GM19324 (cell line): ENCODE measurements around the gene MPPED1.

Experiments used
- ATAC-seq: cut with Tn5 transposase; IDR thresholded peaks from one replicate; pipeline ENCODE4 v1.9.1; 2021; ENCODE audit warnings: mild to moderate bottlenecking, moderate library complexity; ENCODE audit not compliant: unreplicated experiment, low FRiP score

The MPPED1 gene

DNA sequence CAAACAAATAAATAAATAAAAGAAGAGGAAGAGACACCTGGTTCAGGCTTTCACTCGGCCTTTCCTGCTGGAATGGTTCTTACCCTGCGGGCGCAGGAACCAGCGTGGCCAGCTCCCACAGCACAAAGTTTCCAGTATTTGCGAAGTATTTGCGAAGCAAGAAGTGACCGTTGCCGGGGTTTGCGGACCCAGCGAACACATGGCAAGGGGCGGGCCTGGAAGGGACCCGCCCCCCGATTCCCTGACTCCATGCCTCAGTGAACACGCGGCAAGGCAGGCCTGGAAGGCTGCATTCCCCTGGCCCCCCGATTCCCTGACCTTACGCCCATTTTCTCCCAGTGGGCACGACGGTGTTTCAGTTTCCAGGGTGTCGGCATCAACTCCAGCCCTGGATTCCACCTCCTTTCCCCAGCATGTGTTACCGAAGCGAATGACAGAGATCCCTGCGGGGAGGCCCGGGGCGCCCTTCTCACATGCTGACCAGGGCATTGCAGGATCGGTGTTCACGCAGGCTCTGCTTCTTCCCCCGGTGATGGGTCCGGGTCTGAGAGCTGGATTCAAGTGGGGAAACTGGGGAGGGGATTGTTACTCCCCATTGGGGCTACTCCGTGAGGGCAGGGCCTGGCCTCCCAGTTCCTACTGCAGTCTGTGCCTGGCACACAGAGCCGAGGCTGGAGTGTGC is 102.8 kb downstream of the MPPED1 start:
- ATAC-seq: no peak

DNA sequence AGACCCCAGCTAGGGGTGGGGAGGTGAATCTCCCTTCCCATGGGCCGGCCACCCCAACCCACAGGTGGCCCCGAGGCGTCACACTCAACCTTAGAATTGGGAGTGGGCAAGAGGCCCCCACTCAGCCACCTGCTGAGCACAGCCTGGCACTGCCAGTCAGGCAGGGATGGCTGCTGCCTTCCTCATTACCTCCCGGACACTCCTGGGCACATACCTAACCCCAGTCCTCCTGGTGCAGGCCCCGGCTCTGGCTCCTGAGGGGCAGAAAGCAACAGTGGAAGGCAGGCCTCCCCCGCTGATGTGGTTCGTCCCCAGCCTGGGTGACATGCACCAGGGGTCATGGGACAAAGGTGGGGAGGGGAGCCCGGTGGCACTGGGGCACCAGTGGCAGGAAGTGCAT is 103.6 kb downstream of the MPPED1 start:
- ATAC-seq: no peak

DNA sequence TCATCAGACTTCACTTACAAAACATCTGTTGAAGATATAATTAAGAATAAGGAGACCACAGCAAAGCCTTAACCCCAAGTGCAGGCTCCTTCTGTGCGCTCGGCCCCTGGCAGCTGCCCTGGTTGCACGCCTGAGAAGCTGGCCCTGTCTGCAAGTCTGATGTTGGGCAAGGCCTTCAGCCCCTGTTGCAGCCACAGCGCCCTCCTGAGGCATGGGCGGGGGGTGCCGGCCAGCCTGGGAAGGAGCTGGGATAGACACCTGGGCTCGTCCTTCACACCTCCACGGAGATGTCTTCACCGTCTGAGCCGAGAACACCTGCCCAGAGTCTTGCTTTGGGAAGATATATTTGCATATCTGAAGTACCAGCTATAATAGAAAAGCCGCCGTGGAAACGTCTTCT is 104.1 kb downstream of the MPPED1 start:
- no peak for ATAC-seq

DNA sequence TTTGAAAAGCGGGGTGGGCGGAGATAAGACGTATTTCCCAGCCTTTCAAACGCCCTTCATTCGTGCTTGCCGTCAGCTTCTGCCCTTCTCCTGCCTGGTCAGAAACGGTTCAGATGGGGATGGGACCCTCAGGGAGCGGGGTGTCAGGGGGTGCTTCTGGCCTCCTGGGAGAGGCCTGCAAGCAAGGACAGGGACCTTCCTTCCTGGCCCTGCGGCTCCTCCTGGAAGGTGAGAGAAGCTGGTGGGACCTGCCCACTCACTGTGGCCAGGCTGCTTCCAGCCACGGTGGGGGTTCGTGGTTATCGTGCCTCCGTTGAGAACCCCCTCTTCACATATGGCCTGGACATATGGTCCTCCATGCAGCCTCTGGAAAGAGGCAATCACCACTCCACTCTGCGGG is 104.6 kb downstream of the MPPED1 start:
- ATAC-seq: no peak

DNA sequence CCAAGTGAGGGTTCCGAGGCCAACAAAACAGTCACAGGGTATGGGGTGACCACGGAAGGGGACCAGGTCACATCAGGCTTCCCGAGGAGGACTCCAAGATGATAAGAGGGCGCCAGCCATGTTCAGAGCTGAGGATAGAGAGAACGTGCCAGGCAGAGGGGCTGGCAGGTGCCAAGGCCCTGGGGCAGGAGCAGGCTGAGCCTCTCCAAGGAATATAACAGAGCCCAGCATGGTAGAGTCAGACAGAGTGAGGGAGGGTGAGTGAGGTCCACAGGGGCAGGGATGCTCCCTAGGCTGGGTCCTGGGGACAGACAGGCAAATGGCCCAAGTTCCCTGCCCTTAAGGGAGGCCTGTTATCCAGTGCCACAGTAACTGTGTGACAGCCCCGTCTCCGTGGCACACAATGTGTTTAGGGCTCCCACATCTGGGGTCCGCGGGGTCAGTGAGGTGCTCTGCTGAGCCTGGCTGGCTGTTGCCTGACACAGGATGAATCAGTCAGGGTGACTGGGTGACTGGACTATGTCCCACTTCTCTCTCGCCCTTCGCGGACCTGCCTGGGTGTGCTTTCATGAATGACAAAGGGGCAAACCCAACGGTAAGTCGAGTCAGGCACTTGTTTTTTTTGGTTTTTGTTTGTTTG is 105.3 kb downstream of the MPPED1 start:
- no peak for ATAC-seq

DNA sequence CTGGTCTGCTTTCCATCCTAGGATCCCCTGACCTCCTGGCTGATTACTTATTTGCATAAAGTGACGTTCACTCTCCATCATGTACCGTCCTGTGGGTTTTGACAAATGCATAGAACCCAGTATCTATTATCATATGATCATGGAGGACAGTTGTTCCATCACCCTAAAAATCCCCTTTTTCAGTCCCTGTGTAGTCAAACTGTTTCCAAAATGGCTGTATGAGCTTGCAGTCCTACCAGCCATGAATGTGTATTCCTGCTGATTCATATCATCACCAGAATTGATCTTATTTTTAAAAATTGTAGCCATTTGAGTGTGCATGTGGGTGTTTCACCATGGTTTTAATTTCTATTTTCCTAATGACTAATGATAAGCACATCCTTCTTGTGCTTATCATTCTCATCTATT is 108.8 kb downstream of the MPPED1 start:
- ATAC-seq: no peak

DNA sequence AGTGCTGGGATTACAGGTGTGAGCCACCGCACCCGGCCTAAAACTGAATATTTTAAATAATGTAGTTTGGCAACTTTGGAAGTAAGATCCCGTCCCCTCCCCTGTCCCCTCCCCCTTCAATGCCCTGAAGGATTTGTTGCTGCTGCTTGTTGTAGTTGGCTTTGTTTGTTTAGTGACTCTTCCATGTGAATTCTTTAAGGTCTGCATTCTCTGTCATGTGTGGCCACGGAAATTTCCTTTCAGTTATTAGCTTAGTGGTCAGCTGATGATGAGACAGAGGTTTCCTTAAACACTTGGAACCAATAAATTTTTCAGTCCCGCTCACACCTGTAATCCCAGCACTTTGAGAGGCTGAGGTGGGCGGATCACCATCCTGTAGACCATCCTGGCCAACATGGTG is 109.9 kb downstream of the MPPED1 start:
- no peak for ATAC-seq

DNA sequence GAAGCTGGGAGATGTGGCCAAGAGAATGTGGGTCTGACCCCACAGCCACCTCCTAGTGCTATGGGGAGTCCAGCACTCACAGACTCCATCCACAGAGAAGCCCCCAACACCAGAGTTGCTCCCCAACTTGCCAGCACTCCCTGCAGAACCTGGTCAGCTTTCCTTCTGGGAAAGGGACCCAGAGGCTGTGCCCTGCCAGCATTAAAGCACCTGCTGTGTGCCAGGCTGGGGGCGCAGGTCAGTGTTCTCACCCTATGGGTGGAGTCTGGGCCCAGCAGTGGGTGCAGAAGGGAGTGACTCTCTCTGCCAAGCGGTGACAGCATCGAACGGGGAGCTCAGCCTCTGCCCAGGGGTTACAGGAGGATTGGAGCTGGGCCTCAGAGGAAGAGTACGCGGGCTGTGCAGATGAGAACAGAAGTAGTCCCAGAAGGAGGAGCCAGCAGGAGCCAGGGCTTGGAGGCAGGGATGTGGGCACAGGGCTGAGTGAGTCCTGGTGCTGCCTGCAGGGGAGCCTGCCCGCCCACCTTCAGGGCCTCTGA is 114.4 kb downstream of the MPPED1 start:
- ATAC-seq: no peak

DNA sequence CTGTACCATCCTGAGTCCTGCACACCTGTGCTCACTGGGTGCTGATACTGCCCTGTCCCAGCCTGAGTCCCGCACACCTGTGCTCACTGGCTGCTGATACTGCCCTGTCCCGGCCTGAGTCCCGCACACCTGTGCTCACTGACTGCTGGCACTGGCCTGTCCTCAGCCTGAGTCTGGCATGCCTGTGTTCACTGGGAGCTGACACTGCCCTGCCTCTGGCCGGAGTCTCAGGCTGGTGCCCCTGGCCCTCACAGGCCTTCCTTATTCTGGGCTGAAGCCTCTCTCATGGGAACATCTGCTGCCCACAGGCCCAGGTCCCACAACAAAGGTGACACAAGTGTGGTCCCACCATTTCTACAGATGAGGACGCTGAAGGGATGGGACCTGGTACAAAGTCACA is 115.1 kb downstream of the MPPED1 start:
- ATAC-seq: no peak

DNA sequence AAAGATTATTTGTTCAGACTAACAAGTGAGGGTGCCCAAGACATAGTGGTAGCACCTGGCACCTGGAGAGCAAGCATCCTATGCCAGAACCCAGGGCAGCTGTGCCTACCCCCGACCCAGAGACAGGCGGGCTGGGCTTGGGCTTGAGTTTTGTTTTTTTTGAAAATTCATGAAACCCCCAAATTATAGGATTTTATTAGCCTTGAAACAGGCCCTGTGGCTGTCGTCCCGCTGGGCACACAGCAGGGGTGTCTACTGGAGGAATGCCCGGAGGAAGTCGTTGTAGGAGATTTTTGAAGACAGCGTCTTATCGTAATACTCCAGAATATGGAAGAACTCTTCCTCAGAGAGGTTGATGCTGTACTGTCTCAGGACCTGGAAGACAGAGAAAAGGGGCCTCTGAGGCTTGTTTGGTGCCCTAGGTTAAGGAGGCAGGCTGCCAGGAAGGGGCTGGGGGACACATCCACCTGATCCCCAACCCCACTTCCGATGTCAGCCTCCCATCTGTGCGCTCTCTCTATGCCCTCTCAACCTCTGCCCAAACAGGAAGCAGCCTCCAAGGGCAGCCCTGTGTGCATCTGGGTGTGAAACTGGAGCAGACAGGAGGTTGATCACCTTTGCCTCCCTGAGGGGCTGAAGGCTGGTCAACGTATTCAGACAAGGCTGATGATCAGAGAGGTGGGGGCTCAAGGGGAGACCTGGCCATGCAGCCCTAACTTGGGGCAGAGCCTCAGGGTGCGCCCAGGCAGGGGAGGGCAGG is 117.0 kb downstream of the MPPED1 start:
- ATAC-seq: no peak

DNA sequence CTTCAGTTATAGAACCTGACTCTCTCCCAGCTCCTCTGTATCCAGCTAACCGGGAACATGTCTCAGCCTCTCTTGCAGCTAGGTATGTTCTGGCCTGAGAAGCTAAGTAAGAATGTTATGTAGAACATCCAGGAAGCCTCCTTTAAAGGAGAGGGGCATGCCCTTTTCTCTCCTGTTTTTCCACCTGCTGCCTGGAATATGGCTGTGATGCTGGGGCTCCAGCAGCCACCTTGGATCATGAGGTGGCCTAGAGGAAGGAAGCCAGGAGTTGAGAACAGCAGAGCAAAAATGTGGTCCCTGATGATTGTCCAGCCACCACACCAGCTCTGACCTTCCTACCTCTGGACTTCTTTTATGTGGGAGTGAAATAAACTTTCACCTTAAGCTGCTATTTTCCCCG is 117.6 kb downstream of the MPPED1 start:
- ATAC-seq: no peak

DNA sequence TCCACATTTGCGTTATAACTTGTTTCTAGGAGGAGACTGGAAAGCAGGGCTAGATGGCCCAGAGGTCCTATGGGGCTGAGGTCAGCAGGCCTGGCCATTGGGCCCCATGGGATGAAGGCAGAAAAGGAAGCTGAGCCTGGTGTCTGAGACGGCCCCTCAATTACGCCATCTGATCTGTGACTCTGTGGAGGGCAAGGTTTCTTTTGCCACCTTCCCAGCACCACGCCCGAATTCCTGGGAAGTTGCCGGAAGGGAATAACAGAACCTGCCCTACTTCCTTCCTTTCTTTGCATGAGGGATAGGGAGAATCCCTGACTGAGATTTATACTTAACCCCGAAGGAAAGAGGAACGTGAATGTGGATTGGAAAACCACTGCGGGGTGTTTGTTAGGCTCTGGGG is 118.1 kb downstream of the MPPED1 start:
- no peak for ATAC-seq

DNA sequence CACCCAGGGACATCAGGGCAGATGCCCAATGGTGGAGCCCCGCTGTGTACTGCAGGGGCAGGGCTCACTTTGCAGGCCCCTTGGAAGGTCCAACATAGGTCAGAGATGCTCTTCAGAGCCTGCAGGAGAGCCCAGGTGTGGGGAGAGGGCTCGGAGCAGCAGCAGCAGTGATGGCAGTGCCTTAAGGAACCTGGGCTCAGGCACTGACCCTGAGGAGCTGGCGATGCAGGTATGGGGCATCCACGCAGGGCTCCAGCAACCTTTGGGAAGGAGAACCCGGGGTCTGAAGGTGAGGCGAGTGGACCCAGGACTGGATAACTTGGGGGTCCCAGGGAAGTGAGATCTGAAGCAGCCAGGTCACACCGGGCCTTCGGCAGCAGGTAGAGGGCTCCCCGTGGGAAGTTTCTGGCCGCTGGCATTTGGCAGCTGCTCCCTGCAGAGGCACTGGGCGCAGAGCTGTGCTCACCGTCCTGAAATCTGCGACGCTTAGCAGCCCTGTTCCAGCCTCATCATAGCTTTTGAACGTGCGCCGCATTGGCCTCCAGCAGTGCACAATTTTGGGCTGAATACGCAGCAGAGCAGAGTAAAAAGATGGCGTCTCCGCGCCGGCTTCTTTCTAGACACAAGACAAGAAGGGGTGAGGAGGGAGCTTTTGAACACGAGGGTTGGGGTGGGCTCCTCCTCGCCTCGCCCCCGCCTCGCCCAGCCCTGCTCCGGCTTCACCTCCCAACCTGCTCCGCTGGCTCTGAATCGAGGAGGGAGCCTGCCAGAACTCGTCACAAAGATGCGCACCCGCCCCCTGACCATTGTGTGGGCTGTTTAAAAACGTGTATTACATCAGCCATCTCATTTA is 118.8 kb downstream of the MPPED1 start:
- ATAC-seq: no peak

DNA sequence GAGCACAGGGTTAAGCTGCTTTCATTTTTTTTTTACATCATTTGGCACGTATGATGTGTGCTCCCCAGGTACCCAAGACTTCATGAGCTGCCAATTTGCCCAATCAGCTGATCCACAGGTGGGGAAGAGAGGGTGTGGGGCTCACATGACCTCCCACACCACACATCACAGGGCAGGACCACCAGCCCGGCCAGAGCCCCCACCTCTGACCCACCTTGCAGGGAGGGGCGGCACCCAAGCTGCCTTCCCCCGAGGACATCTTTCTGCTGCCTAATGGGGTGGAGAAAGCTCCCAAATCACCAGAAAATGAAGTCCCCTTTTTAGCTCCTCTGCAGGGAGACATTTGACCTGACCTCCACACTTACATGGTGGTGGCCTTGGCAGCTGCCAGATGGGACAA is 119.8 kb downstream of the MPPED1 start:
- no peak for ATAC-seq

DNA sequence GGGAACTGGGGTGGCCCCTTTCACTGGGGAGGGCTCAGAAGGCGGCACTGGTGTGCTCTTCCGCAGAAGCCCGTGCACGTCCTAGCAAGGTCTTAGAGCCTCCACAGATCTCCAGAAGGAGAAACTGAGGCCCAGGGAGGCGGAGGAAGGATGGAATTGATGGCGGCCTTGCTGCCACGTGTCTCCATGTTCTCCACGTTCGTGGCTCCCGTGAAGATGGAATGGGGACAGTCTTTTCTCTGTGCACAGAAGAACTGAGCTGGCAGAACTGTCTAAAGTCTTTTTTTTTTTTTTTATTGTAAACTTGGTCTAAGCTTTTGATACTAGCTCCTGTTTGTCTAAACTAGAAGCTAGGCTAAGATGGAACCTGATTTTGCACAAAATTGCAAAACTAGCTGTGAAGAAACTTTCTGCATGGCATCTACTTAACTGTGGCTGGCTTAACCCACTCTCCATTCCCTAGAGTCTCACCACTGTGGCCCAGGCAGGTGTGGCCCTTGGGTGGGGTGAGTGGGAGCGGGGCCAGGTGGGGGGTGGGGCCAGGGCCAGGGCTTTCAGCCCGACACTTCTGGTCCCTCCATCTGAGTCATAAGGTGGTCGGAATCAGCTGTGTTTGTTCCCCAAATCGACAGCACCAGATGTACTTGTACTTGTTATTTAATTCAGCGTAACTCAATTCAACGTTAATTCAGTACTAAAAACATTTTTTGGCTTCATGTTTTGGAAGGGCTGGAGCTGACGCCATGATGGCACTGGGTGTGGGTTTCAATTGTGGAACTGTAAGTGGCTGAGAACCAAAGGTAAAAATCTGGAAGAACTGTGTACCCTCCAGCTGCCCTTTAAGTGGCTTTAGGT is 120.7 kb downstream of the MPPED1 start:
- no peak for ATAC-seq

DNA sequence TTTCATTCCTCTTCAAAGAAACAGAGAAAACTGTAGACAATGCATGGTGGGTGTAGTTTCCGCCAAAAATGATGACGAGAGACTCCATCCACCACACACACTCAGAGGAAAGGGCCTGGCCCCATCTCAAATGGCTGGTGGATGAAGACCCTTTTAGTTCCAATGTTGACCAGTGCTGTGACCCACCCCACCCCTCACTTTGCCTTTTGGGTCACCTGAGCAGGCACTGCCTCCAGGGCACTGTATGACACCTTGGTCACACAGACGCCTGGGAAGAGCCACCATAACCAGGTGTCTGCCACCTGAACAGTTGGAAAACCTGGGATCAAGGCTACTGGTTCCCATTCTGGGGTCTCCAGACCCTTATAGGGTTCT is 121.3 kb downstream of the MPPED1 start:
- no peak for ATAC-seq

DNA sequence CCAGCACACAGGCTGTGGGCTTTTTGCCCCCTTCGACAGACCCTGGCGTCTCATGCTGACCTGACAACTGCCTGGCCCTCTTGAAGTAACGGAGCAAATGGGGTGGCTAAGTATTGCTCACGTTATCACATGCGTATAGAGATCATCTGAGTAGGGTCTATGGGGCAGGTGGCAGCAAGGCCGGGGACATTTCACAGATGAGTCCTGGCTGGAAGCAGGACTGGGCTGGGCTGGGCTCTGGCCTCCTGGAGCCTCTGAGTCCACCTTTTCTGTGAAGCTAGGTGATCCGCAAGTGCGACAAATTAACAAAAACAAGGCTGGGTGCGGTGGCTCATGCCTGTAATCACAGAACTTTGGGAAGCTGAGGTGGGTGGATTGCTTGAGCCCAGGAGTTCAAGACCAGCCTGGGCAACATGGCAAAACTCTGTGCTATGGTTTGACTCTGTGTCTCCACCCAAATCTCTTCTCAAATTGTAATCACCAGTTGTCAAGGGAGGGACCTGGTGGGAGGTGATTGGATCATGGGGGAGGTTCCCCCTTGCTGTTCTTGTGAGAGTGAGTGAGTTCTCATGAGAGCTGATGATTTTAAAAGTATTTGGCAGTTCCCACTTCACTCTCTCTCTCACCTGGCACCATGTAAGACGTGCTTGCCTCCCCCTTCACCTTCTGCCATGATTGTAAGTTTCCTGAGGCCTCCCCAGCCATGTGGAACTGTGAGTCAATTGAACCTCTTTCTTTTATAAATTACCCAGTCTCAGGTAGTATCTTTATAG is 122.0 kb downstream of the MPPED1 start:
- ATAC-seq: no peak

DNA sequence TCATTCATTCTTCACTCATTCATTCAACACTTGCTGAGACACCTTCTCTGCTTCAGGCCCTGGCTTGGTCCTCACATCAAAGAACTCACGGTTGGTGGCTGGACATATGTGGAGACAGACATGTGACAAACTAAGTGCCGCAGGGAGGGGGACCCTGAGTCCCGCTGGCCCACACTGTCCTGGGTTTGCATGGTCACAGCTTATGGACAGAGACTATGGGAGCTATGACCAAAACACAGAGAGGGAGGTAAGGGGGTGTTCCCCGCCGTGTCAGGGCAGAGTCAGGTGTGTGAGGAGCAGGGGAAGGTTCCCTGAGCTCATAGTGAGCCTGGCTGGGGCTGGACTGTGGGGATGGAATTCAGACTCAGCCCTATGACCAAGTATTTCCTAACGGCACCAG is 123.1 kb downstream of the MPPED1 start:
- ATAC-seq: no peak

DNA sequence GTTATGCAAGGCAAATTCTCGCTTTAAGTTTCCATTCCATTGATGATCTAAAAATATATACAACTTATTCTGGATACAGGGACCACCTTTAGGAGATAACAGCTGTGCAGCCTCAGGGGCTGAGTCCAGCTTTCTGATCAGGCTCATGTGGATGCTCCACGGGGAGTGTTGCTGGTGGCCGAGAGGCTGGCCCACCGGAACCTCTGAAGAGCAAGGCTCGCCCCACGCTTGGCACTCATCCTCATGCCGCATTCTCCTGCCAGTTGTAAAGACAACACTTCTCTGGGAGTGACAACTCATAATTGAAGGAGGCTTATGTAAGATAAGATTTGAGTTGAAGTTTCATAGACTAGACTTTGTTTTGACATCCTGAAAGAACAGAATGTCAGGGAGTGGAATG is 123.5 kb downstream of the MPPED1 start:
- ATAC-seq: no peak
